T-helper 1 cell (primary cell): ENCODE data around the gene XYLT1.
"Not testable (repeated sequence)": the region's sequence is repeated elsewhere in the genome, so short reads cannot be mapped to it uniquely, and the experiment has no call there.

ENCODE experiments used
- DNase-seq, 5 donors: peaks; one replicate each; pipeline ENCODE4 v3.0.0-alpha.2; 2012 to 2020

The XYLT1 gene

DNA sequence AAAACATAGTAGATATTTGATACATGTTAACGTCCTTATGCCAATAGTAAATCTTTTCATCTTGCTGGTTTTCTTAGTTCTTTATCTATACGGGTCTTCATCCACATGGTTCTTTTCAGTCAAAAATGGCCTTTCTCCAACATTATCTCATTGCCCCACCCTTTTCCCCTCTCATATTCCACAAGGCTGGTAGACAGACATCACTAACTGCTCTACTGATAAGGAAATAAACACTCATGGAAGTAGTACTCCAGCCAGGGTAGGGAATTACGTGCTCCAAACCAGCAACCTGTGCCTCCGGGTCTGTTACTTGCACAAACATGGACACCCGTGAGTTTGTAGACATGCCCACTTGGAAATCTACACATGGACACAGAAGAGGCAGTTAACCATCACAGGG, 141.4 kb downstream of the XYLT1 start:
- DNase-seq = no peak

GRCh38 chr16:17328932-17329331, 141.8 kb downstream of the XYLT1 start:
- DNase-seq = no peak

GRCh38 chr16:17327664-17328335, 143.0 kb downstream of the XYLT1 start:
- no peak for DNase-seq

- DNase-seq = no peak
Observed at GRCh38 chr16:17325476-17326143, 145.2 kb downstream of the XYLT1 start.

- DNase-seq = no peak
Observed at GRCh38 chr16:17324451-17324850, 146.3 kb downstream of the XYLT1 start.

- no peak for DNase-seq
Observed at GRCh38 chr16:17323171-17323570, 147.6 kb downstream of the XYLT1 start.

DNA sequence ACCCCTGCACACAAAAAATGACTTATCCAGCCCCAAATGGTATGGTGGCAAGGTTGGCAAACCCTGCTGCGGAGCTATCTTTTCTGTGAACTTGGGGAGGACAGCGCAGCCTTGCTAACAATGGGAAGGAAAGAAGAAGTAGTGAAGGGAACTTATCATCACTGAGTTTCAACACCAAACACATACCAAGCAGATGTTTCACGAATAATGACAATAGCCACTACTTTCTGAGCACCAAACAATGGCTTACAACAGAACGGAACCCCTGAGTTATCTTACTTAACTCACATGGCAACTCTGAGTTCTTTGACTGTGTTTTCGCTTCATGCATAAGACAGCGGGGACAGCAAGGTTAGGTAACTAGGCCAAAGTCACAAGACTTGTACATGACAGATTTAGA, 148.9 kb downstream of the XYLT1 start:
- no peak for DNase-seq

- no peak for DNase-seq
Observed at GRCh38 chr16:17320009-17320408, 150.8 kb downstream of the XYLT1 start.

- DNase-seq = no peak
Observed at GRCh38 chr16:17318238-17318637, 152.5 kb downstream of the XYLT1 start.

GRCh38 chr16:17316005-17316404, 154.8 kb downstream of the XYLT1 start:
- DNase-seq = no peak

GRCh38 chr16:17313793-17314547, 156.8 kb downstream of the XYLT1 start:
- DNase-seq = no peak

DNA sequence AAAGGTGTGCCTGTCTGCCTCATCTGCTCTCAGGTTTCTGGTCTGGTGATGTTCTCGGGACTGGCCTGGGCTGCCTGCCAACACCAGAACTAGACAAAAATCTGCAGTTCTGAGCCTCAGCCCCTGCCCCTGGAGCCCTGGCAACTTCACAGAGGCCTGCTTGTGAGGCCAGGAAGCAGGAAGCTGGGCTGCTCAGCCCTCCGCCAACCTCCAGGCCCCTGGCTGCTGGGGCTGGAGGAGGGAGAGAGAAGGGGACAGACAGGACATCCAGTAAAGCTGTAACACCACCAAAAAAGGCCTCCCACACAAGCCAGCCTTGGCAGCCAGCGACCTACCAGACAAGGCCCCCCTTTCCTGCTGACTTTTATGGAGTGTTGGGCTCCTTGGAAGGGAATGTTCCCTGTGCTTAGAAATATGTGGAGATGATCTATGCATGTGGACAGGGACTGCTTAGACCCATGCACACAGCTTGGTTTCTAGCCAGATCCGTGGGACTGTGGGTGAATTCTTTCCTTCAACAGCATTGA, 157.6 kb downstream of the XYLT1 start:
- DNase-seq = no peak

DNA sequence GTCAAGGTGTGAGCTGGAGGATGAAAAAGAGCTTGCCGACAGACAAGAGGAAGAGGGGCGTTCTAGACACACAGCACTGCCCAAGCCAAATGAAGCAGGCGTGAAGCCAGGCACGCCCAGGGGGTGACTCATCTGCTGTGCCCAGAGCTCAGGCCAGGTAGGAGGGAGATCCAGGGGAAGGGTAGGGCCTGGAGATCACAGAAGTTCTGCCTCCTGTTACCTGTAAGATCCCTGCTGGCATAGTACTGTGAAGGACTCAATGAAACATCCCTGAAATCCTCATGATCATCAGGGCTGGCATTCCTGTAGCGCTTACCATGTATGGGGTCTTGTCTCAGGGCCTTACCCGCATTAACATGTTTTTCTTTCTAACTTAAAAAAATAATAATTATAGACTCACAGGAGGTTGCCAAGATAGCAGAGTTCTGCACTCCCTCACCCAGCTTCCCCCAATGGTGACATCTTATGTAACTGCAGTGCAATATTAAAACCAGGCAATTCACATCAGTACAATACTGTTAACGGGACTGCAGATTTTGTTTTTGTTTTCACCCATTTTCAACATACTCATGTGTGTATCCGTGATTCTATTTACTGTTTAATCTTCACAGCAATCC, 158.6 kb downstream of the XYLT1 start:
- no peak for DNase-seq

DNA sequence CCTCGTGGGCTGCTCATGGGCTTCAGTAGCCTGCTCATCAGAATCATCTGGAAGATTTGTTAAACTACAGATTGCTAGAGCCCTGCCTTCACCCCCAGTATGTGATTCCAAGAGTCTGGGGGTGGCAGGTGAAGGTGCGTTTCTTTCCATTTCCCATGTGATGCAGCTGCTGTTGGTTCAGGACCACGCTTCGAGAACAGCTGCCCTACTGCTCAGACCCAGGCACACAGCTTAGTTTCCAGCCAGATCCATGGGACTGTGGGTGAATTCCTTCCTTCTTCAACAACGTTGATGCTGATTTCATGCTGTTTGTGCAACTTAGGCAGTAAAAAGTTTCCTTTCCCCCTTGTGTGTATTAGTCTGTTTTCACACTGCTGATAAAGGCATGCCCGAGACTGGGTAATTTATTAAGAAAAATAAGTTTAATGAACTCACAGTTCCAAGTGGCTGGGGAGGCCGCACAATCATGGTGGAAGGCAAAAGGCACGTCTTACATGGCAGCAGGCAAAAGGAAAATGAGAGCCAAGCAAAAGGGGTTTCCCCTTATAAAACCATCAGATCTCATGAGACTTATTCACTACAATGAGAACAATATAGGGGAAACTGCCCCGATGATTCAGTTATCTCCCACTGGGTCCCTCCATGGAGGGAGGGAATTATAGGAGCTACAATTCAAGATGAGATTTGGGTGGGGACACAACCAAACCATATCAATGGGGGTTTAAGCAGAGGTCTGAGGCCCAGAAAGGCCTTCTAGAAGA, 159.2 kb downstream of the XYLT1 start:
- no peak for DNase-seq

DNA sequence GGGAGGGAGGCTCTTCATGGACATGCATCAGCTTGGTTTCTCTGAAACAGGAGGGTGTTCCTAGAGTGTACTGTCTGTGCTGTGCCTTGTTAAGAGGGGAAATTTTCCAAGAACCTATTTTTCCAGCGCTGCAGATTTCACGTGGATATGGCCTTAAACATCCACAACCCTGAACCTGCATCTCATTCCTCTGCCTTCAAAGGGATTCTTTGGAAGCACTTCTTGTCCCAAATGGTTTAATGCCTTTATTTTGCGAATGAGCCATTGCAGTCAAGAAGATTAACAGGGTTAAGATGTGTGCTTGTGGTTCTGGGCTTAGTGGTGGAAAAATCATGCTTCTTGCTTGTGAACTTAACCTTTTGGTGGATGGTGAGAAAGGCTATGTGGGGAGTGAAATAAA, 161.2 kb downstream of the XYLT1 start:
- no peak for DNase-seq

DNA sequence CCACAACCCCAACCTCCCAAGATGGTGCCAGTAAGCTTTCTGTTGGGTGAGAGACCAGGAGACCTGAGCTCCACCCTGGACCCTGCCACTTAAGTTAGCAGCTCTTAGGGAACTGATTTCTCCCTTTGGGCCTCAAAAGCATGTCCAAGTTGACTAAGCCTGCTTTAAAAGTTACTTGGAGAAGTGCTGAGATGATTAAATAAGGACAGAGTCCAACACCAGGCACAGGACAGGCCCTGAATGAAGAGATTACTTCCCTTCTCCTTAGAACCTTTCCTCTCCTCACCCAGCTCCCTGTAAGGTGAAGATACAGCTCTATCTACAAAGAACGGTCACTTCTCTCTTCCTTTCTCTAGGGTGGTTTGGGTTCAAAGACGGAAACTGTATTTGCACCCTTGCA, 162.6 kb downstream of the XYLT1 start:
- no peak for DNase-seq

DNA sequence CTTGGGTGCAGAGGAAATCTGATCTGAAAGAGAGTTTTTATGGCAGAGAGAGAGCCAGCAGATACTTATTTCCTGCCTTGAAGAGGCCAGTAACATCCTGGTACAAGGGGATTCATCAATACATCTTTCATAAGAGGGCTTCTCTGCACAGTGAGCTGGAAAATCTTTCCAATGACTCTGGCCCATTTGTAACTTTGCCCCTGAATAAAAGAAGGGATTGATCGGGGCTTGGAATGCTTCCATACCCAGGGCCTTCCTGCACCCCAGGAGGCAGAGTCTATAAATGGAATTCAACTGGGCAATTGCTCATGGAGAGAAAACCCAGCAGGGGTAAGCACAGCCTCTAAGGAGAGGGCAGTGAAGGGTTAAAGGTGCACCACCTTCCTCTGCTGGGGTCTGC, 163.3 kb downstream of the XYLT1 start:
- no peak for DNase-seq

- no peak for DNase-seq
Observed at GRCh38 chr16:17306745-17307144, 164.0 kb downstream of the XYLT1 start.

DNA sequence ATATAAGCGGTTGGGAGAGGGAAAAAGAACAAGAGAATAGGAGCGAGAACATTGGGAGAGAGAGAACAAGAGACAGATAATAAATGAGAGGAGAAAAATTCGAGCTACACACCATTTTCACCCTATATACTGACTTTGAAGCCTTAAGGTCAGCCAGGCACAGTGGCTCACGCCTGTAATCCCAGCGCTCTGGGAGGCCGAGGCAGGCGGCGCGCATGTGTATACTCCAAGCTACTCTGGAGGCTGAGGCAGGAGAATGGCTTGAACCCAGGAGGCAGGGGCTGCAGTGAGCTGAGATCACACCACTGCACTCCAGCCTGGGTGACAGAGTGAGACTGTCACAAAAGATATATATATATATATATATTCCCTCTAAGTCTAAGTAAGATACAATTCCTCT, 164.5 kb downstream of the XYLT1 start:
- DNase-seq = not testable (repeated sequence)

- no peak for DNase-seq
Observed at GRCh38 chr16:17305694-17306093, 165.1 kb downstream of the XYLT1 start.

DNA sequence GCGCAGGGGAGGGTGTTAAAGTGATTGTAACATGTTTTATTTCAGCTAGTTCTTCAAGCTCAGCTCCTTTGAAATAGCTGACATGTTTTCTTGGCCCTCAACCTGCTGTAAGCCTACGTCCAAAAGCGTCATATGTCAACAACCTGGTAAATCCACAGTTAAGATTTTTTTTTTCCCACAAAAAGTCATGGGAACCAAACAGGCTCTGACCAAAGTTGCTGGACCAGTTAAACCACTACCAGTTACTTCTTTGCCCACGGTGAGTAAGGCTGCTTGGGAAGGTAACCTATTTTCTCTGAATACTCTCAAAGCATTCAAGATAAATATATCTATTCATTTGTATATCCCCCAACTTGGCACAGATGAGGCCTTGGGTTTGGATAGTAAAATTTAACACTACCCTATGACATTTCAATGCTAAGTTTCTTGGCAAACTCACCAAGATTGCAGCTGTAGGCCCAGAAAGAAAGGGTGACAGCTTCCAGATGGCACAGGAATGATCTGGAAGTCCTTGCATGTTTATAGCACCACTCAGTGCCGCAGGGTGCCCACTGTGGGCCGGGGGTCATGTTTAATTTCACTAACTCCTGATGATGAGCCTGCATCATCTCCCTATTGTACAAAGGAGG, 166.2 kb downstream of the XYLT1 start:
- no peak for DNase-seq

- no peak for DNase-seq
Observed at GRCh38 chr16:17304106-17304490, 166.7 kb downstream of the XYLT1 start.
